HG02884 (cell line): Measurements from ENCODE around the gene HSFX2.
"Not testable (repeated sequence)": the region's sequence is repeated elsewhere in the genome, so short reads cannot be mapped to it uniquely, and the experiment has no call there.

Source experiments
- ATAC-seq: cut with Tn5 transposase; IDR thresholded peaks from one replicate; pipeline ENCODE4 v1.9.1; 2021; ENCODE audit warnings: mild to moderate bottlenecking, moderate library complexity; ENCODE audit not compliant: unreplicated experiment

HSFX2 gene

DNA sequence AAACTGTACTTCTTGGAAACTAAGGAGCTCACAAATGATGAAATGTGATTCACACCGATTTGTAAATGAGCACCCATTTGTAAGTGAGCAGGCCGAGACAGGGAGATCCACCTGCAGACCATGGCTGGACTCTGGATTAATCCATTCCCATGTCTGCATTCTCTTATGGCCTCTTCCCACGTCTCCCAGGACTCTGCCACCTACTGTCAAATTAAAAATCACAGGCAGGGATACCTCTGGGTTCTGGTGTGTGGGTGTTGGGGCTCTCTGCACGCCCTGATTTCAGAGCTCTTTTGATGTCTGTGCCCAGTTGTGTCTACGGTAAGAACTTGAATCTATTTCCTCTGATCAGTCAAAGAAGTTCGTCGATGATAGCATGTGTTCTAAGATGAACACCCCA is 4.1 kb downstream of the HSFX2 start:
- not testable (repeated sequence) for ATAC-seq

DNA sequence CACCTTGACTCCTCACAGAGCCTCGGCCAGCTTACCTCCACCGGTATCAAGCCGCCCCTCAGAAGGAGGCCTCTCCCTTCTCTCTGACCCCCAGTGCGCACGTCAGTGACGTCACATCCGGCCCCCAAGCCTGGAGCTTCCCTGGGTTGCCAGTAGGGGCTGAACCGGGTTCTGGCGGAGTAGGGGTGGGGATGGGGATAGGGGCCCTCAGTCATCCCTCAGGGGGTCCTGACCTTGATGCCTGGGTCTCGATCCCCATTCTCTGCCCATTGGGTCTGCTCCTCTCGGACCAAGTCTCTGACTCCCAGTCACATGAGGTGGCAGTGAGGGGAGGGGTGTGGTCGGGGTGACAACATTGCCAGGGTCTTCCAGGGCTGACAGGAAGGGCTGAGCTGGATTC is 7.8 kb downstream of the HSFX2 start, which contains the start of gene MAGEA9B:
Gene MAGEA9B (minus strand): TSS at position 101 of the 400 bp plus-strand sequence. CDS start 4,280 bp downstream, outside the sequence.
- not testable (repeated sequence) for ATAC-seq

DNA sequence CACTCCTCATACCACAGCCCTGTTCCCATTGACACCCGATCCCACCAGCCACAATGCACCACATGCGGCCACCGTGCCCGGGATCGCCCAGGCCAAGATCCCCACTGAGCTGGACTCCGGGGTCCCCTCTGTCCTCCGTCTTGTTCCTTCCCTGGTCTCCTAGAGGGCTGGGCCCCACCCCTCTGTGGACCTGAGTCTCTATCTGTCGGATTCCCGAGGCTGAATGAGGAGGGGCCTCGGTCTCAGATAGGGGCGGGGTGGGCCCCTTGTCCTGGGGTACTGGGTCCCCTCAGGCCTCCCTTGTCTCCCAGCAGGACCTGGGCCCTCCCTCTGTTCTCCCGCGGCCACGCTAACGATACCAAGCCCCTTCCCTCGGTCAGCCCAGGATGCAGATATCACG is 9.5 kb downstream of the HSFX2 start:
- not testable (repeated sequence) for ATAC-seq

DNA sequence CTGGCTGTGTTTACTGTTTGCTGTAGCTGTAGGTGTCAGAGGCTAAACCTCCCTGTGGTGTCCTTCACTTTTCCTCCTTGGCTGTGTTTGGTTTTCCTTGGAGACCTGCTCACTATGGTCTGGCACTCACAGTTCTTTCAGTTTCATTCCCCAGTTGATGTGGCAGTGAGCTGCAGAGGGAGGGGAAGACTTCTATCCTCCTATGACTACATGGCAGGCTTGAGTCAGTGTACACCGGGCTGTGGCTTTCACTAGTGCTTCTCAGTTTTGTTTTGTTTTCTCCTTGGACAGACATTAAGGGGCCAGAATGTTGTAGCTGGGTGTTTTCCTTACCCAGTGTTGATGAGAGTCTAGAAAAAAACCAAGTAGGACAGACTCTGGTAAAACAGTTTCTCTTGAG is 21.7 kb downstream of the HSFX2 start:
- ATAC-seq, result peak; percentile 100

DNA sequence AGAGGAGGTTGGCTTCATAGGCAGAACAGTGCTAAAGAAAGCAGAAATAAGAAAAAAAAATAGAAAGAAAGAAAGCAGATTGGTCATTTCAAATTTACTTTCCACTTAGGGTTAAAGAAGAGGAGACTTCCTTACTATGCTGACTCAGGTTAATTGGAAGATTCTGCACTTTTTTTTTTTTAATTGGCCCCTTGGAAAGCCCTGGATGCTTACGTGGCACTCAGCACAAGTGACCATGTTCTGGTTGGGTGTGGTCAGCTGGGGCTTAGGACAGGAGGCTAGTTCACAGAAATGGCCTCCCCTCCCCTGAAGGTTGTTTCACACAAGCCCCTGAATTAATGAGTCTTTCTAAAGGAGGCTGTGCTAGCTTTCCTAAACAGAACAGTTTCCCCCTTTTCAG is 22.4 kb downstream of the HSFX2 start:
- ATAC-seq, result no peak

DNA sequence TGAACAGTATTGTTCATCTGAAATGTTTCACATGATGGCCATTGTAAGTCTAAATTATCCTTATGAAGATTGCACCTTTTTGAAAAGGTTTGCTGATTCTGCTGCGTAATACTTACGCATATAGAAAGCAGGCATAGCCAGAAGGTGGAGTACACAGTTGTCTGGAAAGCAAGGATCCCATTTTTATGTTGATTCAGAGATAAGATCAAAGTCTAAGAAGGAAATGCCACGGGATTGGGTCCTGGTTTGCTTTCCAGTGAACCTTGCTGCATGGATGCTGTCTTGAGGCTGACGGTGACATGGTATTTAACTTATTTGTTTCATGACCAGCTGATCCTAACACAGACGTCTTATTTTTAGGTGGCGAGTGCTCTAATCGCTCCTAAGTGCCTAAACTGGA is 23.3 kb downstream of the HSFX2 start:
- ATAC-seq, result no peak

DNA sequence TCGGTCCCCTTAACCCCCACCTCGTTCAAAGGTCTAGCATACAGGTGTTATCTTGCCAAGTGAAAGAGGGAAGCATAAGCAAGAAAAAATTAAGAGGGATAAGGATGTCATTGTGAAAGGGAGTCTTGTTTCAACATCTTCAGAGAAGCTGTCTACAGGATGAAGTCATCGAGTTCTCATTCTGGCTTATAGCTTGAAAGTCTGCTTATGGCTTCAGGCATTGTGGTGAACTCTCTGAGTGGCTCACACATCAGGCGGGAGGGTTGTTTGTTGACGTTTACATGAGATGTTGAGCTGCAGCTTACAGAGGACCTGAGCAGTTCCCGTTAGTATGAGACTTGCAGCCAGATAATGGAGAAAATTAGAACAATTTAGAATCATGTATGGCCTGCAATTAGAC is 24.4 kb downstream of the HSFX2 start:
- no peak for ATAC-seq

DNA sequence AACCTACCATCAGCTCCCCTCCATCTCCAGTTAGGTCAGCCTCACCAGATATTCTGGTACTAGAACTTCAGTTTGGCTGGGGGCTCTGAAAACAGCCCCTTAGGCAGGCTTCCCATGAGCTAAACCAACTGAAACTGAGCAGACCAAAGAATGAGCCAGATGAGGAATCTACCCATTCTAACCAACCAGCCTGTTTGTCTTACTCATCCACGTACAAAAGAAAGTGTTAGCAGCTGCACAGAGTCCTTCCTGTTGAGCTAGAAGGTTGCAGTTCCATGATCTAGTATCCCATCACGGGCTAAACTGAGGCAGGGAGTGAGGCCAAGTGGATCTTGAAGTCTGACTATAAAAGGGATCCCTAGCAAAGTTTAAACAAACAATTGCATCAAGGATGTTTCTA is 25.3 kb downstream of the HSFX2 start:
- ATAC-seq, result no peak

DNA sequence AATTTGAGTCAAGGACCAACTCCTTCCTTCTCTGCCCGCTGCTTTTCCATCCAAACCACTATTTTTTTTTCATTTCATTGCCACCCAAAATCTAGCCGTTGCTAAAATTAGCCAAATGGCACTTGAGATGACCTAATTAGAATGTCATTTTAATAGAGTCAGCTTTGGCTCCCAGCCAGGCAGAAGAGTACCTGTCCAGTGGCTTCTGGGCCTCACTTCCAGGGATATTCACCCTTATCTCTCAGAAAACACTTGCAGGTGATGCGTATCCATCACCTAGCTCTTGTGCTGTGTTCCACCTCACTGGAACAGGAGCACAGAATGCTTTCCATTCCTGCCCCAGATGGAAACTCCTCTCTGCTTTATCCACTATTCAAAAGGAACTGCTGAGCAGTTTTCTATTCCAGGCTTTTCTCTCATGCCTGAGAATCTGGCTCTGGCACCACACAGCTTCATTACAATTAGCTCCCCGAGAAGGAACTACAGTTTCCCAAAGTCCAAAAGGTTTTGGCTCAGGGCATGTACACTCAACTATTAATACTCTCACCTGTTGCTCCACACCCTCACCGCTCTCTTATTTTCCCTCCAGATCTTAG is 26.3 kb downstream of the HSFX2 start:
- no peak for ATAC-seq

DNA sequence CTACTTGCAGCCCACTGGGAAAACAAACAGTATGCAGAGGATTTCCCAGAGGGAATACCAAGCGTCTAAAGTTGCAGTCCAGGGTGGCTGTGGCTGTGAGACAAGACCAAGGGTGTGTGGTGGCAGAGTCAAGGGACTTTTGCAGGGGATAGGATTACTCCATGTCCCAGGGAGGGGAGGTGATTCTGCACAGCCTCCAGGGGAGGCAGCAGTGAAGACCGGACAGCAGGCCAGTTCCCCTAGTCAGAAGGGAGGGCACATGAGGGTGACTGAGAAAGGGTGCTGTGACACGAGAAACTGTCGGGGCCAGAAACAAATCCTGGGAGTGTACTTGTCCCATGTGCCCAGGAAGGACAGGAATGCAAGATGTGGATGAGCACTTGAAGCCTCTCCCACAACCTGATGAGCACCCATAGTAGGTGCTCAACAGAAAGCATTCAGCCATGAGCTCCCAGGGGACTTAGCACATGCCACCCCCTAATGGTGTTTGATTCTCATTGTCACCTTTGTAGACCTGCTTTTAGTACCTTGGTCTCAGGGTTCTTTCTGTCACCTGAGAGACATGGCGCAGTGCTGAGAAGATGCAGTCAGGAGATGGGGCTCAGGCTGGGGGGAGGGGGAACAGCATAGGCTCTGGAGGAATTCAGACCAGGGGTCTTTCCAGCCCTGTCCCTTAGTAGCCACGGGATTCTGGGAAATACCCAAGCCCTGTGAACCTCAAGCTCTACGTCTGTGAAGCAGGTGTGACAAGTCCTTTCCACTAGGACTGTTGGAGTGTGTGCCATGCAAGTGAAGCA is 27.3 kb downstream of the HSFX2 start:
- ATAC-seq, result no peak

DNA sequence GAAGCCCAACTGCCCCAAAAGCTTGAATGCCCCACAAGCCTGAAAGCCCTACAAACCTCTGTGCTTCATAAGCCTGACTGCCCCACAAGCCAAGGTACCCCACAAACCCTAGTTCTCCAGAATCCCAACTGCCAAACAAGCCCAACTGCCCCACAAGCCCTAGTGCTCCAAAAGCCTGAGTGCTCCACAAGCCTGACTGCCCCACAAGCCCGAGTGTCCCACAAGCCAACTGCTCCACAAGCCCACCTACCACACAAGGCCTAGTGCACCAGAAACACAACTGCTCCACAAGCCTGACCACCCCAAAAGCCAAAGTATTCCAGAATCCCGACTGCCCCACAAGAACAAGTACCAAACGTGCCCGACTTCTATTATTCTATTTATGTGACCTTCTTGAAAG is 31.8 kb downstream of the HSFX2 start:
- no peak for ATAC-seq

DNA sequence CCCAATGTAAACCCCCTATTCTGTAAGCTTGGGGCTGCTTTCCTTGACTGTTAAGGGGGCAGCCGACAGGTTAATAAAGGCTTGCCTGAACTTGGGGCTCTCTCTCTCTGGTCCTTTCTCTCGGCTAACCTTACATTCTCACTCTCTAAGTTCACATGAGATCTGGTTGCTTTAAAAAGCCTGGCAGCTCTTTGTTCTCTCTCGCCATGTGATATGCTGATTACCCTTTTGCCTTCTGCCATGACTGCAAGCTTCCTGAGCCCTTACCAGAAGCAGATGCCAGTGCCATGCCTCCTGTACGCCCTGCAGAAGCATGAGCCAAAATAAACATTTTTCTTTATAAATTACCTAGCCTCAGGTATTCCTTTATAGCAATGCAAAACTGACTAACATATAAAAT is 39.9 kb downstream of the HSFX2 start:
- ATAC-seq, result not testable (repeated sequence)

DNA sequence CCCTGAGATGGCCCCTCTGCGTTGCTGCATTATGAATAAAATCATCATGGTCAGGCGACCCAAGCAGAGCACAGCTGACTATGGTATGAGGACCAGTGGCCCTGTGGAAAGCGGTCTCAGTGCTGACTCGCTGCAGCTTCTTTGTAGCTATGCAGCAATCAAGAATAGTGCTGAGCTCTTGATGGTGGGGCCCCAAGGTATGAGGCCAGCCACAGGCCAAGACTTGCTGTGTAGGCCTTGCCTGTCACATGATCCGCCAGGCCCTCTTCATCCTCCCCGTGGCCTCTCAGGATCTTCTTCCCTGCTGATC is 43.2 kb downstream of the HSFX2 start:
- ATAC-seq, result not testable (repeated sequence)

DNA sequence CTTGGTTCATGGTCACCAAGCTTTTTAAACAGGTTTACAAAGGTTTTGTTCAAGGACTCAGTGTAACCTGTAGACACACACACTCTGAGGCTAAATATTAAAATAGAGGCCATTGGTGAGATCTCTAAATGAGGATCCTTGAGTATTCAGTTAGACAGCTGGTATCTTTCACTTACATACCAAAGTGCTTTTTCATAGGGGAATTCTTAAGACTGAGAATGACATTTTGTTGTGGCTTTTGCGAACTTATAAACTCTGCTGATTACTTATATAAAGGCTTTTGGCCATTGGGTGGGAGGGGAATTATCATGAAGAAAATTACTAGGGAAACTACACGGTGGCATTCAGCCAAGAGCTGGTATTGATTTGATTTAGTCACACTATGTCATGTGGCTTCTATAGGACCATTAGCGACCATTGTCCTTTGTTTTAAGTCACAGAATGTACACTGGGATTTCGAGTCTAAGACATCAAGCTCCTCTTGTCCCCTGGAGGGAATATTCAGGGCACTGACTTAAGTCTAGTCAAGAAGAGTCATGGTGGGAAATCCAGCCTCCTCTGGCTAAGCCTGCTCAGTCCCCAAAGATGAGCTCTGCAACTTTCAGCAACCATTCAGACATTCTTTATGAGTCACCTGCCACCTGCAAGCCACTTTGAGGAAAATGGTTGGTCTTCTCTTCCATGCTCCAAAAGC is 43.7 kb downstream of the HSFX2 start:
- peak; percentile 61 for ATAC-seq

DNA sequence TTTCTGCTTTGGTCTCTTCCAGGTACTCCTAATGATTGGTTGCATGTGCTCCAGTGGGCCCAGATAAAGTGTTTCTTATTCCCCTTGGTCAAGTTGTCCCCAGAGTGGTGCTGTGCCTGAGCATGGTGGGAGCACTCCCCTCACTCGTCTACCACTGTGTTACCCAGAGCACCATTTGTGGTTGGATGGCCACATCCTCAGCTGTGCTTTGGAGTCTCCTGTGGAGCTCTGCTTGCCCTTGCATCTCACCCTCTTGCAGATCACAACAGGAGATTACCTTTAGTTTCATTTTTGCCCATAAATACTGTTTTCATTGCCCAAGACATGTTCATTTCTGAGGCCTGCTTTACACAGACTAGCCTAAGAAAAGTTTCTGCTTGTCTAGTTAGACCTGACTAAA is 44.7 kb downstream of the HSFX2 start:
- ATAC-seq, result not testable (repeated sequence)

DNA sequence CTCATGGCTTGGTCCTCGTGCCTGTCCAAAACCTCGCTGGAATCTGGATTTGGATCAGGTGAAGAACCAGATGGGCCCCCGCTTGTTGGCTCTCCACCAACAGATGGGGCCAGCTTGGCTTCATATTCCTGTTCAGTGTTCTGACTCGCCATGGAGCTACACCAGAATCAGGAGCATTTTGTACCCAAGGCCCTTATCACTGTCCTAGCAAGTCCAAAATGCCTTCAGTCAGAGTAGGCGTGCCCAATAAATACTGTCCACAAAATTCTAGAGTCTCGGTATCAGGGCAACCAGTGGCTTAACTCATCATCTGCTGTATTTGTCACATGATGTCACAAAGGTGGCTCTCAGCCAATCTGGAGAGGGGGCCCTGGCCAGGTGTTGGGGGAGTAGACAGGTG is 45.4 kb downstream of the HSFX2 start, which contains the start of gene HSFX3:
Gene HSFX3 (minus strand): TSS at position 224 of the 400 bp plus-strand sequence. CDS start 72 bp downstream, at position 152.
- not testable (repeated sequence) for ATAC-seq

DNA sequence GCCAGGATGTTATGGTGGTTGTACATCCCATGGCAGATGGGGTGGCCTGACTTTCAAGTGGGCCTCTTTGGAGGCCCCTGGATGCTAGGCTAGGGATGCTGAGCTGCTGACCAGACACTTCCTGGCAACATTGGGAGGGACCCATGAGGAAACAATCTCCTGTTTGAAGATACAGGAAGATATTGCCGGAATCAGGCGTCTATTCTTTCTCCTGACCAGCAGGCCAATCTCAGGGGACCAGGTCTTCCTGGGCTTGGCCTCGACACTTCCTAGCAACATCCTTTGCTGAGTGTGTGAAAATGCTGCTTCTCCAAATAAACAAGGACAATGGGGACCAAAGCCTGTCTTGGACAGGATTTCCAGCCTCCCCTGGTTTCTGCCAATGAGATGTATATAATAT is 47.3 kb downstream of the HSFX2 start:
- ATAC-seq, result not testable (repeated sequence)

DNA sequence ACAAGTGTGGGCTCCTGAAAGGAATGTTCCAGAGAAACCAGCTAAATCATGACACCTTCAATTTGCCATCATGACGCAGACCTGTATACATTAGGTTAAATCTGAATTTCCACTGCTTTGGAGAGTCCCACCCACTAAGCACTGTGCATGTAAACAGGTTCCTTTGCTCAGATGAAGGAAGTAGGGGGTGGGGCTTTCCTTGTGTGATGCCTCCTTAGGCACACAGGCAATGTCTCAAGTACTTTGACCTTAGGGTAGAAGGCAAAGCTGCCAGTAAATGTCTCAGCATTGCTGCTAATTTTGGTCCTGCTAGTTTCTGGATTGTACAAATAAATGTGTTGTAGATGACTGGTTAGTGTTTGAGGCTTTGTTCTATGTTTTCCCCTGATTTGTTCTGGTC is 48.2 kb downstream of the HSFX2 start:
- not testable (repeated sequence) for ATAC-seq

DNA sequence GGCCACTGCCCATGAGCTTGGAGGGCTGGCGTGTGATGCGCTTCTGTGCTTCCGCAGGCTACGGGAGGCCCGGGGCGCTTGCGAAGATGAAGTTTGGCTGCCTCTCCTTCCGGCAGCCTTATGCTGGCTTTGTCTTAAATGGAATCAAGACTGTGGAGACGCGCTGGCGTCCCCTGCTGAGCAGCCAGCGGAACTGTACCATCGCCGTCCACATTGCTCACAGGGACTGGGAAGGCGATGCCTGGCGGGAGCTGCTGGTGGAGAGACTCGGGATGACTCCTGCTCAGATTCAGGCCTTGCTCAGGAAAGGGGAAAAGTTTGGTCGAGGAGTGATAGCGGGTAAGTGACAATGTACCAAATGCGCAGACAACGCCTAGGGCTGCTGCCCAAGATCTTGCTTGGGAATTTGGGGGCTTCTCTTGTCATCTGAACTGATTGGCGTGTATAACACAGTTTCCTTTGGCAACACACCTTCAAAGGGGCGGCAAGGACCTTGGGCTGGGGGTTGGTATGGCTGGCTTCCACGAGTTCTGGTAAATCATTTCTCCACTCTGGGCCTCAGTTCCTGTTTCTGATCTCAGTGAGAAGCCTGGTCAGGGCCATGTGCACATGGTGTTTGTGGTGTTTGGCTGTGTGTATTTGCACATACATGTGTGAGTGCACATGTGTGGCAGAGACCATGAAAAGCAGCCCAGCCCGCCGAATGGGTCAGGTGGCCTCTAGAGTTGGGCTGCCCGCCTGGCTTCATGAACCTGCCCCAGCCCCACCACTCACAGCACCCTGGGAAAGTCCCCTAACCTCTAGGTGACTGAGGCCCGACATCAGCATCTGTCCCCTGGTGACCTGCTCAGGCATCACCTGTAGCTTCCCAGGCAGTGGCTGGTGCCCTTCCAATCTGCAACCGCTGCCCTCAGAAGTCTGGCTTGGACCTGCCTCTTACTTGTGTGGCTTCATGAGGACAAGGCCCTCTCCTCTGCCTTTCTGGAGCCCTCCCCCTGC is 49.3 kb downstream of the HSFX2 start:
- ATAC-seq, result not testable (repeated sequence)
